ENCODE measurements around the gene OTUB2. TPM values are rescaled to one million over a fixed set of nuclear protein-coding genes. Genes with fewer than 3 reads are reported as not detected.

Gene OTUB2
- total and polyA plus RNA-seq, 2 experiments from 2014 or later: 2.7 to 2.8 TPM

GRCh38 chr14:94074534-94074933 is 48.4 kb downstream of the OTUB2 start:
- no peak for DNase-seq (ENCODE audit: low spot score)
- WGBS (ENCODE audit: low lambda C conversion rate, missing lambda C conversion rate): 100% methylated on average over 3 of the region's 3 CpGs
- Histone ChIP-seq H3K27ac (no peak overlapping the region), H4K20me1 (ENCODE audit: insufficient read depth, poor library complexity, severe bottlenecking) (peaks cover 44% of the 10 kb centered on the region), H3K4me2 (no peak overlapping the region), H3K79me2 (peaks cover 100% of the 10 kb centered on the region), H3K4me3 (no peak overlapping the region), H3K36me3 (replicated peaks; ENCODE audit: insufficient read depth, low read depth) (no peaks in the 10 kb centered on the region), H3K4me1 (ENCODE audit: insufficient read depth) (peaks cover 26% of the 10 kb centered on the region), H3K27me3 (no peaks in the 10 kb centered on the region), H2AFZ (no peak overlapping the region), H3K9me3 (ENCODE audit: low read depth) (peaks cover 11% of the 10 kb centered on the region), H3K9me2 (replicated peaks; ENCODE audit: insufficient read depth) (no peaks in the 10 kb centered on the region)
- TF ChIP-seq CTCF (IDR thresholded peaks at IDR 0.05; ENCODE audit: poor library complexity) (no peak), EZH2 (IDR thresholded peaks at IDR 0.05; ENCODE audit: borderline replicate concordance) (no peak), EZH2phosphoT487 (IDR thresholded peaks at IDR 0.05; ENCODE audit: low read depth, severe bottlenecking, unreplicated experiment) (no peak)

GRCh38 chr14:94075008-94075407 is 48.9 kb downstream of the OTUB2 start:
- H3K9me2 ChIP-seq (replicated peaks; ENCODE audit: insufficient read depth): no peaks in the 10 kb centered on the region
- peaks cover 6% of the 10 kb centered on the region for H3K9me3 ChIP-seq (ENCODE audit: low read depth)
- 96% methylated on average over 2 of the region's 2 CpGs for WGBS (ENCODE audit: low lambda C conversion rate, missing lambda C conversion rate)
- no peak overlapping the region for H3K4me2 ChIP-seq
- no peak for DNase-seq (ENCODE audit: low spot score)
- H4K20me1 ChIP-seq (ENCODE audit: insufficient read depth, poor library complexity, severe bottlenecking): peaks cover 43% of the 10 kb centered on the region
- H3K27me3 ChIP-seq: no peaks in the 10 kb centered on the region
- no peak overlapping the region for H3K27ac ChIP-seq
- TF ChIP-seq EZH2phosphoT487 (IDR thresholded peaks at IDR 0.05; ENCODE audit: low read depth, severe bottlenecking, unreplicated experiment): no peak
- TF ChIP-seq CTCF (IDR thresholded peaks at IDR 0.05; ENCODE audit: poor library complexity): no peak
- TF ChIP-seq EZH2 (IDR thresholded peaks at IDR 0.05; ENCODE audit: borderline replicate concordance): no peak
- H2AFZ ChIP-seq: no peak overlapping the region
- H3K36me3 ChIP-seq (replicated peaks; ENCODE audit: insufficient read depth, low read depth): no peaks in the 10 kb centered on the region
- peaks cover 27% of the 10 kb centered on the region for H3K4me1 ChIP-seq (ENCODE audit: insufficient read depth)
- peaks cover 100% of the 10 kb centered on the region for H3K79me2 ChIP-seq
- H3K4me3 ChIP-seq: no peak overlapping the region

- no peak for TF ChIP-seq EZH2 (IDR thresholded peaks at IDR 0.05; ENCODE audit: borderline replicate concordance)
- no peak for TF ChIP-seq CTCF (IDR thresholded peaks at IDR 0.05; ENCODE audit: poor library complexity)
- no peak for TF ChIP-seq EZH2phosphoT487 (IDR thresholded peaks at IDR 0.05; ENCODE audit: low read depth, severe bottlenecking, unreplicated experiment)
- Histone ChIP-seq H3K36me3 (replicated peaks; ENCODE audit: insufficient read depth, low read depth) (no peaks in the 10 kb centered on the region), H3K9me2 (replicated peaks; ENCODE audit: insufficient read depth) (no peaks in the 10 kb centered on the region), H2AFZ (no peak overlapping the region), H3K79me2 (peaks cover 91% of the 10 kb centered on the region), H3K27ac (no peak overlapping the region), H4K20me1 (ENCODE audit: insufficient read depth, poor library complexity, severe bottlenecking) (peaks cover 43% of the 10 kb centered on the region), H3K9me3 (ENCODE audit: low read depth) (no peaks in the 10 kb centered on the region), H3K4me2 (peak overlapping the region; percentile 90), H3K4me1 (ENCODE audit: insufficient read depth) (peaks cover 27% of the 10 kb centered on the region), H3K4me3 (no peak overlapping the region), H3K27me3 (no peaks in the 10 kb centered on the region)
- WGBS (ENCODE audit: low lambda C conversion rate, missing lambda C conversion rate): 87% methylated on average over 7 of the region's 7 CpGs
- DNase-seq (ENCODE audit: low spot score): no peak
Measured at GRCh38 chr14:94077111-94077821, 51.1 kb downstream of the OTUB2 start.
